Peyer's patch (tissue), 4 donors: ENCODE measurements around the gene PHF5A.

Experiments used
- CTCF ChIP-seq, 6 experiments: fragments of 450-650 bp in 4 of 6; fragments of 200-600 bp in 2 of 6; sonication (generic) in 1 of 6; IDR thresholded peaks; one replicate each; pipeline ENCODE4 v1.5.1; 2017 to 2019; ENCODE audit warnings: antibody characterized with exemption in 6 of 6, mild to moderate bottlenecking in 3 of 6, moderate library complexity in 1 of 6
- POLR2A ChIP-seq, 2 donors: fragments of 450-650 bp; IDR thresholded peaks; one replicate each; pipeline ENCODE4 v1.5.1; 2017; ENCODE audit warnings: antibody characterized with exemption in 2 of 2, mild to moderate bottlenecking in 2 of 2, moderate library complexity in 2 of 2

GRCh38 chr22:41429232-41429950 is 39.1 kb downstream of the PHF5A start:
- no peak for TF ChIP-seq CTCF (IDR thresholded peaks at IDR 0.05)
- TF ChIP-seq POLR2A (IDR thresholded peaks at IDR 0.05) = no peak
